Activated CD4-positive, alpha-beta T cell treated with anti-CD3 and anti-CD28 coated beads, Interleukin-2, amount 50 U/mL, for 48 hours (primary cell): ENCODE measurements around the gene PRKCB.

ENCODE experiments used
- DNase-seq, 2 experiments: peaks; one replicate each; pipeline ENCODE4 v3.0.0-alpha.2; 2020

The PRKCB gene

DNA sequence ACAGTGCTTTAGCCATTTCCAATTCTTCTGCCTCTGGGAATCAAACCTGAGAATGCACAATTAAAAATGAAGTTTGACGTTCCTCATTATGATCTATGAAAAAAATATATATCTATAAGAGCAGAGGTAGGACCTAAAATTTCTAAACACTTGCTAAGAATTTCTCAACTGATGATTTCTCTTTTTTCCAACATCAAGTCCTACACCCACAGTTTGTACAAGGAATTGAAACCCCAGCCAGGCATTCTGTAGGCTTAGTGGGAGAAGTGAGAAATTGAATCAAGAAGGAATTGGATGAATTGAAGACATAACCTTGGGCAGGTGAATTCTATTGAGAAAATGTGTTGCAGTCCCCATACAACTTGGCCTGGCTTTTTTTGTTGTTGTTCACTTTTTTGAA lies 423.0 kb downstream of the PRKCB start:
- no peak for DNase-seq

DNA sequence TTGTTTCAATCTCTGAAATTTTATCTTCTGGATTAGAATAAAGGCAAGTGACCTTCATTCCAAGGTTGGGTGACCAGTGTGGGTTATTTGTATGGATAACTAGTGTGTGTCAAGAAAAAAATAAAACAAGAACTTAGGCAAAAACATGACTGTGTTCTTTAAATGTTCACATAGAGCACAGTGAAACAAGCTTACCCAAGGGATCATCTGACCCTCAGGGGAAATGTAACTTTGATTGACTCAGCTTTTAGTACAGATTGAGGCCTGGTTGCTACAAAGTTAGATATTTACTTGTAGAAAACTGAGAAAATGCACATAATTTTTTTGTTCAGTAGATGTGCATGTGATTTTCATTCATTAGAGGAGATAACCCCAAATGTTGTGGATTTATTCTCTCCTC lies 427.0 kb downstream of the PRKCB start:
- DNase-seq, result no peak
